Myocyte (in vitro differentiated cells): ENCODE results near the gene IL17C. TPM values are rescaled to one million over a fixed set of nuclear protein-coding genes. Genes with fewer than 3 reads are reported as not detected.
A peak's percentile ranks its signal among the peaks of the same experiment; 100 is the strongest.

Source experiments
- DNase-seq: peaks from one replicate; pipeline ENCODE4 v3.0.0-alpha.2; 2012; ENCODE audit warnings: low read depth
- polyA plus RNA-seq: library from polyadenylated mRNA; unstranded; fragments of >200 nt; gene quantifications from one replicate; pipeline ENCODE4 v1.2.1, GENCODE V29; 2012; ENCODE audit warnings: missing spikeins
- total RNA-seq: library from RNA; depleted of rRNA; stranded (reverse); fragments of >200 nt; gene quantifications from 2 replicates; pipeline ENCODE4 v1.2.3, GENCODE V29; 2014

Gene IL17C, protein sequence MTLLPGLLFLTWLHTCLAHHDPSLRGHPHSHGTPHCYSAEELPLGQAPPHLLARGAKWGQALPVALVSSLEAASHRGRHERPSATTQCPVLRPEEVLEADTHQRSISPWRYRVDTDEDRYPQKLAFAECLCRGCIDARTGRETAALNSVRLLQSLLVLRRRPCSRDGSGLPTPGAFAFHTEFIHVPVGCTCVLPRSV
- total RNA-seq, result not detected in 2 replicates
- not detected for polyA plus RNA-seq

- DNase-seq, result no peak
Observed at GRCh38 chr16:88638323-88639230, at the start of gene IL17C. Gene IL17C, plus strand, starts transcription at chr16:88638572. Its CDS starts 70 bp downstream, at chr16:88638642.

GRCh38 chr16:88588754-88589153, 49.6 kb upstream of the IL17C start:
- no peak for DNase-seq

GRCh38 chr16:88589441-88589840, 48.9 kb upstream of the IL17C start:
- DNase-seq, result no peak

- DNase-seq, result no peak
Observed at GRCh38 chr16:88591577-88592021, 46.8 kb upstream of the IL17C start.

- no peak for DNase-seq
Observed at GRCh38 chr16:88593061-88593460, 45.3 kb upstream of the IL17C start.

DNA sequence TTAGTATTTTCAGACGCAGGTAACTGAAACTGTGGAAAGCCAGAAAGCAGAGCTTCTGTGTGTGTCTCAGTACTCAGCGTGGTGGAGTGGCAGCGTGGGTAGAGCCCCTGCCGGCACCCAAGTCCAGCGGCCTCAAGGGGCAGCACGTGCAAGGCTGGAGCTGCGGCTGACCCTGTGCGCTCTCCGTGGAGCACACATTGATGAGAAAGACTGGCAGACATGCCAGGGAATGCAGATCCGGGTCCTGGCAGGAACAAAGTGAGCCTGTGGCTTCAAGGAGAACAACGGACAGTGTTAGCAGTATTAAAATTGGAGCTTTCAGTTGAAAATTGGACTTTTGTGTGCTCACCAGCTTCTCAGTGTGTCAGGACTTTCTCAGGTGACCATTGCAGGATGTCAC, 44.9 kb upstream of the IL17C start:
- no peak for DNase-seq

DNA sequence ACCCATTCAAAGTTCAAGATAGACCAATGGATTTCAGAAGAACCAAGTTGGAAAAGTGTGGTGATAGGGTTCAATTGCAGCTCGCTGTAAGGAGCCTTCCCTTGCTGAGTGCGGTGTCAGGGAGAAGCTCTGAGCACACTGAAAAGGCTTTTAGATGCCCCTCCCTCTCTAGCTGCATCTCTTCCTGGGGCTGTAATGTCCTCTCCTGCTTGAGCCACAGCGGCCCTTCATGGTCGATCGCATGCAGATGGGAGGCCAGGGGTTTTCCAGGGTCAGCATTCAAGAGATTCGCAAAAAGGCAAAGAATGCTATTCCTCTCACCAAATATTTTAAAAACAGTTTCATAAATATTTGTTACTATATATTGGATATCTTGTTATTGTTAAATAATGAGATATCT, 44.5 kb upstream of the IL17C start:
- no peak for DNase-seq

DNA sequence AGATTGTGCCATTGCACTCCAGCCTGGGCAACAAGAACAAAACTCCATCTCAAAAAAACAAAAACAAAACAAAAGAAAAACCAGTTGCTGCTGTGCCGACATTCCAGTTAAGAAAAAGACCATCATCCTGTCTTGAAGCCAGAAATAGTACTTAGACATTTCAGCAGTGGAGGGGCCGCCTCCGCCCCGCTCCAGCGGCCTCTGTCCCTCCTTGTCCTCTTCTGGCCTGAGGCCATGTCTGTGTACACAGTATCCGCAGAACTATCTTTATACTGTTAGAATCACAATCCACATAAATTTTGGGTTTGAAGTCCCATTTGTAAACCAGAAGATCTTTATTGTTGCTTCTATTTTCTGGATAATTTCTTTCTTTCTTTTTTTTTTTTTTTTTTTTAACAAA, 43.3 kb upstream of the IL17C start:
- DNase-seq, result no peak

GRCh38 chr16:88595921-88596320, 42.5 kb upstream of the IL17C start:
- no peak for DNase-seq

- peak; percentile 18 for DNase-seq
Observed at GRCh38 chr16:88596483-88596882, 41.9 kb upstream of the IL17C start.

- peak; percentile 88 for DNase-seq
Observed at GRCh38 chr16:88597856-88598491, 40.4 kb upstream of the IL17C start.

DNA sequence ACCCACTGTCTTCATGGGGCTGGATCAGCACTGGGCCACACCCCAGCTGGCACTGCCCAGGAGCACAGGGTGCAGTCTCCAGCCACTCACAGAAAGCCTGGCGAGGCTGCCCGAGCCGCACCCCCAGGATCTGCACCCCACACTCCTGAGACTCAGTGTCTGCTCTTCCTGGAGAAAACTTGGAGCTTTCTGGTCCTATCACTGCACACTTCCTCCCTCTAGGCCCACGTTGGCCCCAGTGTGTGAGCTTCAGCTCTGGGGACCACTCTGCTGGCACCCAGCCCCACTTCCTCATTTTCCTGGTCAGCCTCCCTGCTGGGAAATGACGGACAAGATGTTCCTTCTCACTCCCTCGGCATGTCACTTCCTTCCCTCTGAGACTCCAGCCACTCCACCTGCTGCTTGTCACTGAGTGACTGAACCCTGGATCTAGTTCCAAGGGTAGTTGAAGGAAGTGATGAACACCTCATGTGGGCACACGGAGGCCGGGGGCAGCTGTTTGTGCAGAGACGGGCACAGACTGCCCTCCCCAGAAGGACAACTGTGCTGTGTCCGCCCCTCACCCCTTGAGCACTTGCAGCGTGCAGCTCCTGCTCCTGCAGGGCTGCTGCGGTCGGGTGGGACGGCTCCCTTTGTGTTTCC, 39.2 kb upstream of the IL17C start:
- DNase-seq, result peak; percentile 50

- peak; percentile 89 for DNase-seq
Observed at GRCh38 chr16:88599825-88600538, 38.4 kb upstream of the IL17C start.

- no peak for DNase-seq
Observed at GRCh38 chr16:88600539-88600896, 37.9 kb upstream of the IL17C start.

- no peak for DNase-seq
Observed at GRCh38 chr16:88601313-88602036, 36.9 kb upstream of the IL17C start.

GRCh38 chr16:88602091-88602490, 36.3 kb upstream of the IL17C start:
- no peak for DNase-seq

DNA sequence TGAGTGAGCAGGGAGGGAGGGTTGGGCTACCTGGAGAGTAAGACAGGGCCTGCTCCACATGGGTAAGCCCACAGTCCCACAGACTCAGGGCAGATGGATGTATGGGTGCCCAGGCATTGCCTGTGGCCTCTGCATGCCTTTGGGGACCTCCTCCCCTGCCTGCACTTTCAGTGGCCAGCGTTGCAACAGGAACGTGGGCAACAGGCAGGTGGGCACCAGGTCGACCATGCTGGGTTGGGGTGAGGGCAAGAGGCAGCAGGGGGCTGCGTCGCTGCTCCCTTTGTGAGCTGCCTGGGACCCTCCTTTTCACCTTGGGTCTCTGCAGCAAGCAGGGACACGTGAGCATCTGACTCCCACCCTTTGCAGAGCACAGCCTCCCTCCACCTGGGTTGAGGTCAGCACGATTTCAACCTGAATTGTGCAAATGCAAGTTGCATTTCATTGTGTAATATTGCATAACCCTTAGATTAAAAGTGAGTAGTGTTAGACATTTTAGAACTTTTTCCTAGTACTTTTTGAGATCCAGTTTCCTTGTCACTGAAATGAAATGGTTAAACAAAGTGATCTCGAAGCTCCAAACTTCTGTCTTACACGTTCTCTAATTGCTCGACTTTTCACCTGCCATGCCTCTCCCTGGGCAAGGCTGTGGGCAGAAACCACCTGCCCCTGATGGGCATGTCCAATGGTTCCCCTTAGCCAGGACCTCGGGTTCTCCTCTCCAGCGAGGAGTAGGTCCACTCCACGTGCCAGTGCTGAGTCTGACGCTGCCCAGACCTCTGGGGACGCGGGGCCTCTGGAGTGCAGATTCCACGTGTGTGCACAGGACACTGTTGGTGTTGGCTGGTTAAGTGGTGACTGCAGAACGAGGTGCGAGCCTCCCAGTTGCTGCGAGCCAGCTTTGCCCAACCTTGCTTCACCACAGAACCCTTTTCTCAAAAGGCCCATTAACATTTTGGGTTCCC, 32.9 kb upstream of the IL17C start:
- DNase-seq, result no peak

GRCh38 chr16:88606148-88606757, 32.1 kb upstream of the IL17C start:
- DNase-seq, result no peak

- DNase-seq, result no peak
Observed at GRCh38 chr16:88608076-88608475, 30.3 kb upstream of the IL17C start.
